Measurements from ENCODE around the gene GRIK4. TPM values are rescaled to one million over a fixed set of nuclear protein-coding genes. Genes with fewer than 3 reads are reported as not detected.

GRIK4 gene
- total RNA-seq, 1 donor from 2014 or later: 2.2 TPM

DNA sequence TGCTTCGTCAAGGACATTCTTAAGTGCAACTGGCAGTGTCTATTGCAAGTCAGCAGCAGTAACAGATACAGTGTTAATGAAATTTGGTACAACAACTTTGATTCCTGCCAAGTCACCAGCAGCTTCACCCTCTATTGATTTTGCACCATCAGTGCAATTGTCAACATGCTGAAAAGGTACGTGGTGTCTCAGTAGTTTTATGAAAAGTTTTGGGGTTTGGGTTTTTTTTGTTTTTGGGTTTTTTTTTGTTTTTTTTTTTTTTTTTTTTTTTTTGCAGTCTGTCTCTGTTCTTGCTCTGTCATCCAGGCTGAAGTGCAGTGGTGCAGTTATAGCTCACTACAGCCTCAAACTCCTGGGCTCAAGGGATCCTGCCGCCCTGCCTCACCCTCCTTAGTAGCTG, 19.1 kb upstream of the GRIK4 start:
- H3K4me3 Mint-ChIP-seq (ENCODE audit: unreplicated experiment): no peak overlapping the region
- Histone ChIP-seq H3K9ac (ENCODE audit: low read length) (no peak overlapping the region), H3K4me1 (ENCODE audit: insufficient read depth, low read length) (no peaks in the 10 kb centered on the region), H3K4me2 (ENCODE audit: low read length) (no peak overlapping the region), H3K27ac (ENCODE audit: low read depth, low read length) (no peak overlapping the region), H4K20me1 (ENCODE audit: insufficient read depth, low read length) (no peaks in the 10 kb centered on the region), H3K4me3 (ENCODE audit: insufficient read depth, low read depth, low read length) (no peak overlapping the region), H3K36me3 (ENCODE audit: insufficient read depth, low read length) (peaks cover 2% of the 10 kb centered on the region), H3K27me3 (ENCODE audit: insufficient read depth, low read length) (no peaks in the 10 kb centered on the region), H2AFZ (ENCODE audit: low read depth, low read length) (no peak overlapping the region), H3K9me3 (ENCODE audit: insufficient read depth, low read depth, low read length) (no peaks in the 10 kb centered on the region), H3K79me2 (ENCODE audit: insufficient read depth, low read length) (no peaks in the 10 kb centered on the region)
- no peaks in the 10 kb centered on the region for H3K9me3 Mint-ChIP-seq (ENCODE audit: unreplicated experiment)
- no peaks in the 10 kb centered on the region for H3K27me3 Mint-ChIP-seq (ENCODE audit: low read depth, unreplicated experiment)
- FAIRE-seq (no peak), DNase-seq (ENCODE audit: low read depth) (no peak)
- no peaks in the 10 kb centered on the region for H3K36me3 Mint-ChIP-seq (ENCODE audit: low read depth, unreplicated experiment)
- TF ChIP-seq EZH2 (IDR thresholded peaks at IDR 0.05; ENCODE audit: insufficient read depth, low read length): no peak
- TF ChIP-seq, protein P1, sequence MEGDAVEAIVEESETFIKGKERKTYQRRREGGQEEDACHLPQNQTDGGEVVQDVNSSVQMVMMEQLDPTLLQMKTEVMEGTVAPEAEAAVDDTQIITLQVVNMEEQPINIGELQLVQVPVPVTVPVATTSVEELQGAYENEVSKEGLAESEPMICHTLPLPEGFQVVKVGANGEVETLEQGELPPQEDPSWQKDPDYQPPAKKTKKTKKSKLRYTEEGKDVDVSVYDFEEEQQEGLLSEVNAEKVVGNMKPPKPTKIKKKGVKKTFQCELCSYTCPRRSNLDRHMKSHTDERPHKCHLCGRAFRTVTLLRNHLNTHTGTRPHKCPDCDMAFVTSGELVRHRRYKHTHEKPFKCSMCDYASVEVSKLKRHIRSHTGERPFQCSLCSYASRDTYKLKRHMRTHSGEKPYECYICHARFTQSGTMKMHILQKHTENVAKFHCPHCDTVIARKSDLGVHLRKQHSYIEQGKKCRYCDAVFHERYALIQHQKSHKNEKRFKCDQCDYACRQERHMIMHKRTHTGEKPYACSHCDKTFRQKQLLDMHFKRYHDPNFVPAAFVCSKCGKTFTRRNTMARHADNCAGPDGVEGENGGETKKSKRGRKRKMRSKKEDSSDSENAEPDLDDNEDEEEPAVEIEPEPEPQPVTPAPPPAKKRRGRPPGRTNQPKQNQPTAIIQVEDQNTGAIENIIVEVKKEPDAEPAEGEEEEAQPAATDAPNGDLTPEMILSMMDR (IDR thresholded peaks at IDR 0.05; ENCODE audit: insufficient read depth, low read depth, low read length): no peak
- no peak overlapping the region for H3K27ac Mint-ChIP-seq (ENCODE audit: unreplicated experiment)
- peaks cover 3% of the 10 kb centered on the region for H3K4me1 Mint-ChIP-seq (ENCODE audit: low read depth, unreplicated experiment)

DNA sequence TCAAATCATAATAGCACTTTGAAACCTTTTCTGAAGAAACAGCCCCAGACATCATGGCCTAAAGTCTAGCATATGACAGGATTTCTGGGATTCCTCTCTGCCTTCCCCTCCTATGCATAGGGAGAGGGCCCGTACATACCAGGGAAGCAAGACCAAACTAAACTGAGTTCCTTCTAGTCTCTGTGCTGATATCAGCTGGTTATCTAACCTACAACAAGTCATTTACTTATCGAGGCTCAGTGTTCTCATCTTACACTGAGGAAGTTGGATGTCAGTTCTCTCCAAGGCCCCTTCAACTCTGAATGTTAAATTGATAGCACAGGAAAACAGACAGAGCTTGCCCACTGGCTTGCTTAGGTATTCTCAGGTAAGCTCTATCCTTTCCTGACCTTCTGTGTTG, 17.0 kb upstream of the GRIK4 start:
- TF ChIP-seq, protein P1 (IDR thresholded peaks at IDR 0.05; ENCODE audit: insufficient read depth, low read depth, low read length): no peak
- TF ChIP-seq EZH2 (IDR thresholded peaks at IDR 0.05; ENCODE audit: insufficient read depth, low read length): no peak
- DNase-seq (ENCODE audit: low read depth): no peak
- Histone ChIP-seq H3K4me3 (ENCODE audit: insufficient read depth, low read depth, low read length) (no peak overlapping the region), H3K9ac (ENCODE audit: low read length) (no peak overlapping the region), H3K27ac (ENCODE audit: low read depth, low read length) (no peak overlapping the region), H3K79me2 (ENCODE audit: insufficient read depth, low read length) (no peaks in the 10 kb centered on the region), H4K20me1 (ENCODE audit: insufficient read depth, low read length) (no peaks in the 10 kb centered on the region), H3K4me2 (ENCODE audit: low read length) (no peak overlapping the region), H3K27me3 (ENCODE audit: insufficient read depth, low read length) (no peaks in the 10 kb centered on the region), H3K4me1 (ENCODE audit: insufficient read depth, low read length) (no peaks in the 10 kb centered on the region), H2AFZ (ENCODE audit: low read depth, low read length) (no peak overlapping the region), H3K9me3 (ENCODE audit: insufficient read depth, low read depth, low read length) (no peaks in the 10 kb centered on the region), H3K36me3 (ENCODE audit: insufficient read depth, low read length) (peaks cover 2% of the 10 kb centered on the region)
- Mint-ChIP-seq H3K9me3 (ENCODE audit: unreplicated experiment) (no peaks in the 10 kb centered on the region), H3K27ac (ENCODE audit: unreplicated experiment) (no peak overlapping the region), H3K27me3 (ENCODE audit: low read depth, unreplicated experiment) (no peaks in the 10 kb centered on the region), H3K36me3 (ENCODE audit: low read depth, unreplicated experiment) (no peaks in the 10 kb centered on the region), H3K4me3 (ENCODE audit: unreplicated experiment) (no peak overlapping the region), H3K4me1 (ENCODE audit: low read depth, unreplicated experiment) (peaks cover 3% of the 10 kb centered on the region)
- no peak for FAIRE-seq

DNA sequence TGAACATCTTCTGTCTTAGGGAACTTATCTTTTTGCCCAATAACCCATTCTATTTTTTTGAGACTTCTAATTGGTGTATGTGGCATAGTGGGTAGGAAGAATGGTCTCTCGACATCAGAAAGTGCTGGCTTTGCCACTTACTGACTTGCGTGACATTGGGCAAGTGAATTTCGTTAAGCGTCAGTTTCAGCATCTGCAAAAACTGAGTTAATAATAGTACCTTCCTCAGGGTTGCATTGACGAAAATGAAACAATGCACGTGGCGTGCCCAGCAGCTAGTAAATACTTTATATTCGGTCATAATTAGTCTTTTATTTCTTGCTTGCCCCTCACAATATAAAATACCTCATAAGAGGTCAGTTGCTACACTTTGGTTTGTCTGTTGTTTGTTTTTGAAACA, 12.5 kb upstream of the GRIK4 start:
- no peak for DNase-seq (ENCODE audit: low read depth)
- no peaks in the 10 kb centered on the region for H3K36me3 Mint-ChIP-seq (ENCODE audit: low read depth, unreplicated experiment)
- H3K4me1 Mint-ChIP-seq (ENCODE audit: low read depth, unreplicated experiment): peaks cover 6% of the 10 kb centered on the region
- H3K27ac Mint-ChIP-seq (ENCODE audit: unreplicated experiment): no peak overlapping the region
- Histone ChIP-seq H3K4me3 (ENCODE audit: insufficient read depth, low read depth, low read length) (no peak overlapping the region), H3K9ac (ENCODE audit: low read length) (no peak overlapping the region), H3K4me2 (ENCODE audit: low read length) (no peak overlapping the region), H3K9me3 (ENCODE audit: insufficient read depth, low read depth, low read length) (no peaks in the 10 kb centered on the region), H2AFZ (ENCODE audit: low read depth, low read length) (no peak overlapping the region), H3K4me1 (ENCODE audit: insufficient read depth, low read length) (no peaks in the 10 kb centered on the region), H3K27ac (ENCODE audit: low read depth, low read length) (no peak overlapping the region), H3K27me3 (ENCODE audit: insufficient read depth, low read length) (no peaks in the 10 kb centered on the region), H4K20me1 (ENCODE audit: insufficient read depth, low read length) (no peaks in the 10 kb centered on the region), H3K36me3 (ENCODE audit: insufficient read depth, low read length) (no peaks in the 10 kb centered on the region), H3K79me2 (ENCODE audit: insufficient read depth, low read length) (no peaks in the 10 kb centered on the region)
- no peaks in the 10 kb centered on the region for H3K9me3 Mint-ChIP-seq (ENCODE audit: unreplicated experiment)
- H3K4me3 Mint-ChIP-seq (ENCODE audit: unreplicated experiment): no peak overlapping the region
- H3K27me3 Mint-ChIP-seq (ENCODE audit: low read depth, unreplicated experiment): no peaks in the 10 kb centered on the region
- TF ChIP-seq, protein P1 (IDR thresholded peaks at IDR 0.05; ENCODE audit: insufficient read depth, low read depth, low read length): no peak
- no peak for FAIRE-seq
